Measurements from ENCODE around the gene MCM6.

DNA sequence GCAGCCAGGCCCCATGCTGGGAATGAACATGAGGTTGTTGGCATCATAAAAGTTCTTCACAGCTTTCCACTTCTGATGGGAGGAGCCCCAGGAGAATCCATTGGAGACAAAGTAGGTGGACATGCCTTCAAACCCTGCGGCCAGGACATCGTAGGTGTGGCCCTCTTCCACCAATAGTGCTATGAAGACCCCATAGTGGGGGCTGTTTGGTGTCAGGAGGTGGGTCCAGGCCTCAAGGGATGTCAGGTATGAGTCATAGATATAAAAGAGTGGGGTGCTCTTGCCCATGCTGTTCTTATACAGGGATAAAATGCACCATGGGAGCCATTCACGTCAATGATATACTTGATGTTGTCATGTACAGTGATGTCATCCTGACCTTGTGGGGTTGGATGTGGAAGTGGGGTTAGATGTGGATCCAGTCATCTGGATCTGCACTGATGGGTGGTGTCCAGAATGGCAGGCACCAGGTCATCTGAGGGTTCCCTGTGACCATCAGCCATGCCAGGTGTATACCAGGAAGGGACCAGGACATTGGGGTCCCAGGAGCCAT is 22.1 kb upstream of the MCM6 start:
- TF ChIP-seq EZH2 (IDR thresholded peaks at IDR 0.05; ENCODE audit: insufficient read depth, poor library complexity, severe bottlenecking) = no peak
- no peak for TF ChIP-seq EZH2phosphoT487 (IDR thresholded peaks at IDR 0.05; ENCODE audit: insufficient read depth, low read depth)
